SH-SY5Y (cell line): ENCODE measurements around the gene FCHSD2.

Experiments used
- GATA2 ChIP-seq: IDR thresholded peaks from 2 replicates; pipeline ENCODE4 v1.6.1; 2011; ENCODE audit warnings: mild to moderate bottlenecking, low read depth, low read length
- GATA3 ChIP-seq: IDR thresholded peaks from 2 replicates; pipeline ENCODE4 v1.6.1; 2011; ENCODE audit warnings: low read depth, mild to moderate bottlenecking, low read length, moderate library complexity

GRCh38 chr11:73019449-73019848 is 122.7 kb downstream of the FCHSD2 start:
- TF ChIP-seq GATA3, result peak; percentile 61
- TF ChIP-seq GATA2, result peak; percentile 50; the same call in 1 of the 2 replicates
